ENCODE results near the gene TTLL9.
"Not testable (repeated sequence)": the region's sequence is repeated elsewhere in the genome, so short reads cannot be mapped to it uniquely, and the experiment has no call there.

The TTLL9 gene

GRCh38 chr20:31890646-31891045 lies 20.2 kb downstream of the TTLL9 start:
- DNase-seq = no peak

- no peak for DNase-seq
Observed at GRCh38 chr20:31894980-31895675, 24.7 kb downstream of the TTLL9 start.

GRCh38 chr20:31896049-31896448 lies 25.6 kb downstream of the TTLL9 start:
- DNase-seq = no peak

- no peak for DNase-seq
Observed at GRCh38 chr20:31897541-31897940, 27.1 kb downstream of the TTLL9 start.

GRCh38 chr20:31901615-31902014 lies 31.2 kb downstream of the TTLL9 start:
- no peak for DNase-seq

- DNase-seq = no peak
Observed at GRCh38 chr20:31903627-31904386, 33.4 kb downstream of the TTLL9 start.

- DNase-seq = no peak
Observed at GRCh38 chr20:31906001-31906400, 35.6 kb downstream of the TTLL9 start.

- no peak for DNase-seq
Observed at GRCh38 chr20:31907046-31907445, 36.6 kb downstream of the TTLL9 start.

- no peak for DNase-seq
Observed at GRCh38 chr20:31908016-31908415, 37.6 kb downstream of the TTLL9 start.

- no peak for DNase-seq
Observed at GRCh38 chr20:31908424-31908823, 38.0 kb downstream of the TTLL9 start.

GRCh38 chr20:31909253-31910070 lies 39.0 kb downstream of the TTLL9 start:
- DNase-seq = no peak

GRCh38 chr20:31910071-31910803 lies 39.8 kb downstream of the TTLL9 start:
- no peak for DNase-seq

GRCh38 chr20:31913431-31914157 lies 43.2 kb downstream of the TTLL9 start:
- no peak for DNase-seq

GRCh38 chr20:31914170-31914569 lies 43.7 kb downstream of the TTLL9 start:
- no peak for DNase-seq

GRCh38 chr20:31915491-31916280 lies 45.3 kb downstream of the TTLL9 start:
- DNase-seq = no peak

- no peak for DNase-seq
Observed at GRCh38 chr20:31916708-31917107, 46.3 kb downstream of the TTLL9 start.

GRCh38 chr20:31917962-31918412 lies 47.6 kb downstream of the TTLL9 start:
- DNase-seq = not testable (repeated sequence)

GRCh38 chr20:31918466-31919105 lies 48.2 kb downstream of the TTLL9 start:
- no peak for DNase-seq

- no peak for DNase-seq
Observed at GRCh38 chr20:31919410-31920155, 49.1 kb downstream of the TTLL9 start.

- no peak for DNase-seq
Observed at GRCh38 chr20:31920275-31920855, 49.9 kb downstream of the TTLL9 start.

Data from NCI-H1417 treated with DMSO at 0.1 percent for 48 hours (cell line).